ENCODE data around the gene SMPD4.
"Not testable (repeated sequence)": the region's sequence is repeated elsewhere in the genome, so short reads cannot be mapped to it uniquely, and the experiment has no call there.

SMPD4 gene, protein sequence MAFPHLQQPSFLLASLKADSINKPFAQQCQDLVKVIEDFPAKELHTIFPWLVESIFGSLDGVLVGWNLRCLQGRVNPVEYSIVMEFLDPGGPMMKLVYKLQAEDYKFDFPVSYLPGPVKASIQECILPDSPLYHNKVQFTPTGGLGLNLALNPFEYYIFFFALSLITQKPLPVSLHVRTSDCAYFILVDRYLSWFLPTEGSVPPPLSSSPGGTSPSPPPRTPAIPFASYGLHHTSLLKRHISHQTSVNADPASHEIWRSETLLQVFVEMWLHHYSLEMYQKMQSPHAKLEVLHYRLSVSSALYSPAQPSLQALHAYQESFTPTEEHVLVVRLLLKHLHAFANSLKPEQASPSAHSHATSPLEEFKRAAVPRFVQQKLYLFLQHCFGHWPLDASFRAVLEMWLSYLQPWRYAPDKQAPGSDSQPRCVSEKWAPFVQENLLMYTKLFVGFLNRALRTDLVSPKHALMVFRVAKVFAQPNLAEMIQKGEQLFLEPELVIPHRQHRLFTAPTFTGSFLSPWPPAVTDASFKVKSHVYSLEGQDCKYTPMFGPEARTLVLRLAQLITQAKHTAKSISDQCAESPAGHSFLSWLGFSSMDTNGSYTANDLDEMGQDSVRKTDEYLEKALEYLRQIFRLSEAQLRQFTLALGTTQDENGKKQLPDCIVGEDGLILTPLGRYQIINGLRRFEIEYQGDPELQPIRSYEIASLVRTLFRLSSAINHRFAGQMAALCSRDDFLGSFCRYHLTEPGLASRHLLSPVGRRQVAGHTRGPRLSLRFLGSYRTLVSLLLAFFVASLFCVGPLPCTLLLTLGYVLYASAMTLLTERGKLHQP

DNA sequence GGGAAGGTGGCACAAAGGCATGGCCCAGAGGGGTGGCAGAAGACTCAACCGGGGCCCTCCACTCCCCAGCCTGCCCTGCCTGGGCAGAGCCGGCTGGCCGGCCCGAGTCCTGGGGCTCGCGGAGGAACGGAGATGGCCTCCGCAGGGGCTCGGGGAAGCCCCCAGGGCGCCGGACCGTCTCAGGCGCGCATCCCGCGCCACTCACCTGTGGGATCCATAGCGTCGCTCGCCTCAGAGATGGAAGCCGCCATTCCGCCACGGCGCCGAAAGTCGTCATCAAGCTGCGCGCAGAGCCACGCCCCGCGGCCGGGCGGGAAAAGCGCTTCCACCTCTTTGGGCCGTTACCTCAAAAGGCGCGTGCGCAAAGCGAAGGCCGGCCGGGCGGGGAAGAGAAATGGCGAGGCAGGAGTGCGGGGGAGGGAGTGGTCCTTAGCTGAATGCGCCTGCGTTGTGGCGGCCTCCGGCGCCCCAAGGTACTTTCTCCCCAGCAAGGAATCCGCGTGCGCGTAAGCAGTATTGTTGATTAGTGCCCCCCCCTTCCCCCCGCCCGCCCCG is at the start of gene SMPD4:
Gene SMPD4 (minus strand): TSS at position 278 of the 555 bp plus-strand sequence. CDS start 5,010 bp downstream, outside the sequence.
- DNase-seq: peak; percentile 91

DNA sequence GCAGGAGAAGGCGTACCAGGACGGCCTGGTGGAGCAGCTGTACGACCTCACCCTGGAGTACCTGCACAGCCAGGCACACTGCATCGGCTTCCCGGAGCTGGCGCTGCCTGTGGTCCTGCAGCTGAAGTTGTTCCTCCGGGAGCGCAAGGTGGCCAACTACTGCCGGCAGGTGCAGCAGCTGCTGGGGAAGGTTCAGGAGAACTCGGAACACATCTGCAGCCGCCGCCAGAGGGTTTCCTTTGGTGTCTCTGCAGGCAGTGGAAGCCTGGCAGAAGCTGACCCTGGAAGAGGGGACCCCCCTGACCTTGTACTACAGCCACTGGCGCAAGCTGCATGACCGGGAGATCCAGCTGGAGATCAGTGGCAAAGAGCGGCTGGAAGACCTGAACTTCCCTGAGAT is 49.5 kb upstream of the SMPD4 start:
- not testable (repeated sequence) for DNase-seq

DNA sequence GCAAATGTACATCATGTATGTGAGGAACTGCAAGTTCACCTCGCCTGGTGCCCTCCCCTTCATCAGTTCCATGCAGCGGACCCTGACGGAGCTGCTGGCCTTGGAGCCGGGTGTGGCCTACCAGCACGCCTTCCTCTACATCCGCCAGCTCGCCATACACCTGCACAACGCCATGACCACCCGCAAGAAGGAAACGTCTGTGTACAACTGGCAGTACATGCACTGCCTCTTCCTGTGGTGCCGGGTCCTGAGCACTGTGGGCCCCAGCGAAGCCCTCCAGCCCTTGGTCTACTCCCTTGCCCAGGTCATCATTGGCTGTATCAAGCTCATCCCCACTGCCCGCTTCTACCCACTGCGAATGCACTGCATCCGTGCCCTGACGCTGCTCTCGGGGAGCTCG is 49.0 kb upstream of the SMPD4 start:
- not testable (repeated sequence) for DNase-seq

DNA sequence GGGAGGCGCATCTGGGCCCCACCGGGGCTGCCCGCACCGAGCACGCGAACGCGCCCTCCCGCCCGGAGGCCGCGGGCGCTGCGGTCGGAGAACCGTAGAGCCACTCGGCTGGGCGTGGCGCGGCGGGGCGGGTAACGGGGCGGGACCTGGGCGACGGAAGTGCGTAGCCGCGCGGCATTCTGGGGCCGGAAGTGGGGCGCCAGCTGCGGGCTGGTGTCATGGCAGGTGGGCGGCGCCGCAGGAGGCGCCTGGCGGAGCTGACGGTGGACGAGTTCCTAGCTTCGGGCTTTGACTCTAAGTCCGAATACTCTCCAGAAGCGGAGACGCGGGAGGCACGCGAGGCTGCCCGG is 47.7 kb upstream of the SMPD4 start:
- not testable (repeated sequence) for DNase-seq

DNA sequence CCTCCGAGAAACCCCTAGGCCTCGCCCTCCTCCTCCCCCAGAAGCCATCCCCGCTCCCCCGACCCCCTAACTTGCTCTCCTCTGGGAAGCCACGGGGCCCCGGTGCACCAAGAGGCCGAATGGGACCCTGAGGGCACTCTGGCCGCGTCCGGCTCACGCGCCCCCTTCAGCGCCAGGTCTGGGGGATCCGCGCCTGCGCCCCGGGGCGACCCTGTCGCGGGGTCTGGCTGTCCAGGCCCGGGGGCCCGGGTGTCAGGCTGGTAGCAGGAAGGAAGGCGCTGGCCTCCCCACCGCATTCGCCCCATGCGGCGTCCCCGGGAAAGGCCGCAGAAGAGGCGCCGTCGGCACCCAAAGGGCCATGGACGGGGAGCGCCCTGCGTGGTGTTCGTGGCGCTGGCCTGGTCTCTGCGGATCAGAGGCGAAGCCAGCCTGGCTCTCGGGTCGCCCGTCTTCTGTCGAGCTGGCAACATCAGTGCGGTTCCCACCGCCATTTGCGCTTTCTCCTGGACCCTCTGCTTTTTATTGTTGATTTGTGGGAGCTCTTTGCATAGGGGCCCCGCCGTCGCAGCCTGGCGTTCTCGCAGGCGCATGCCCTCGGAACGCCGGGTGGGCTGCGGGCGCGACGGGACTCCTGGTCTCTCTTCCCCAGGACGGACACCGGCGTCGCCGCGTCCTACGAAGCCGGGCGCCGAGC is 47.2 kb upstream of the SMPD4 start:
- DNase-seq: not testable (repeated sequence)

DNA sequence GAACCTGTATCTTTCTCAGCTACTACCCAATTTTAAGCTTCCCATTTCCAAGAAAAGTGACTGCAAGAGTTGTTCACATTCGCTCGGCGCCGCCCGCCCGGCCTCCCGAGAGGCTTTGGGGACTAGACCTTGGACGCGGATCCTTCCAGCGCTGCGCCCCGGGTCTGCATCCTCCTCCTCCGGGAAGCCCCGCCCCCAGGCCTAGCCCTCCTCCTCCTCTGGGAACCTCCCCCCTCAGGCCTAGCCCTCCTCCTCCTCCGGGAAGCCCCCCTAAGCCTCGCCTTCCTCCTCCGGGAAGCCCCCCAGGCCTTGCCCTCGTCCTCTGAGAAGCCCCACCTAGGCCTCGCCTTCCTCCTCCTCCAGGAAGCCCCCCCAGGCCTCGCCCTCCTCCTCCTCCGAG is 46.6 kb upstream of the SMPD4 start:
- not testable (repeated sequence) for DNase-seq

DNA sequence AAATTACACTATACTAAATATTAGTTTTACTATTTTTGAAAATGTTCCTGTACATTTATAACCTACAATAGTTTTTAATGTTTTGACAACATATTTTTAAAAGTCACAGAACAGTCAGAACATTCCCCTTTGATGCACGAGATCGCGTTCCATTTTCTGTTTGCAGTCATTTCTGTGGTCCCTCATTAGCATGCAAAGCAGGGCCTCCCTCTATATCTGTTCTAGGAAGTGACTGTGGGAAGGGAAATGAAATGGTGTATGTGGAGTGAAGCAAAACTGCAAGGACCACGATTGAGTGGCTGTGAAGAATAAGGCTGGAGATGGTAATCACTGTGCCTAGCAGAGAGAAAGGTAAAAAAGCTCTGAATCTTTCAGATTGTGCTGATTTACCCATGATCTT is 41.1 kb upstream of the SMPD4 start:
- DNase-seq: not testable (repeated sequence)

DNA sequence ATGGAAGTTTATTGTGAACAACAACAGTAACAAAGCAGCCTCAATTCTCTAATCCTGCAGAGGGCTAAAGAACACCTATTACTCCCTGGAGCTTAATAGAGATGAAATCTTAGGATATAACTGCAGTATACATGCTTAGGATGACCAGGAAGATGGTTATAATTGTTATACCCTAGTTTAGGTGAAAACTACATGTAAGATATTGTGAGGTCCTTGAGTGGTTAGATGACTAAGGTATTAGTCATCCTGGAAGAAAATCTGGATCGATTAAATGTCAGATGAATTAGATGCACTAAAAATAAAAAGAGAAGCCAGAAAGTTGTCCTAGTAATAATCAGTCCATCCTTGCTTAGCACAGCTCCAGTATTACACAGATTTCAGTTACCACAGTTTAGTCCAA is 39.1 kb upstream of the SMPD4 start:
- not testable (repeated sequence) for DNase-seq

DNA sequence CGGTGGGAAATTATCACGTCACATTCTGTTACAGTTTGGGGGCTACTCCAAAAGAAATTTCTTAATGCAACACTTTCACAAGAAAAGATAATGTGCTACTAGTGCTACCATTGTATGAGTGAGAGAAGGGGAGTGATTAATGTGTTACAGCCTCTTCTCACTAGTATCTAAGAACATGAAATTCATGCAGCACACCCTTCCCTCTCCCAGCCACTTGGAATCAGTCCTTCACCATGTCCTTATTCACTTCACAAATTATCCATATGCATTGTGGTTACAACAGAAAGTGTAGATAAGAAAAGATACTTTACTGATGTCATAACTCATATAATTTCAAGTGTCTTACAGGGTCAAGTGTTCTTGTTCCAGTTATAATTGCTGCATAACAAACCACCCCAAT is 37.7 kb upstream of the SMPD4 start:
- DNase-seq: not testable (repeated sequence)

DNA sequence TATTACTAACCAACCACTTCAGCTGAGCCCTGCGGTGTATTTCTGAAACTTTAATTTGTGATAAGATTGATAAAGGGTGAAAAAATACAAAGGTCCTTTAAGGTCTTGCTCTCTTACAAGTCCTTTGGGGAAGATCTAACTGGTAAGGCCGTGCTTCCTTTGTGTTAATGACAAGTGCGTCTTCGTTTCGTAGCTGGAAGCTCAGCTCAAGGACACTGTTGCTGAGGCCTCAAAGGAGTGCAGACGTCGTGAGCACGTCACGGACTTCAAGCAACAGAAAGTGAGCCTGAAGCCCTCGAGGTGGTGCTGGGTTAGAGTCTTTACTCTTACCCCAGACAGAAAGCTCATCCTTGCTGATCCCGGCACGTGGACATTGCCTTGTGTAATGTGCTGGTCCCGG is 25.6 kb upstream of the SMPD4 start:
- DNase-seq: not testable (repeated sequence)

DNA sequence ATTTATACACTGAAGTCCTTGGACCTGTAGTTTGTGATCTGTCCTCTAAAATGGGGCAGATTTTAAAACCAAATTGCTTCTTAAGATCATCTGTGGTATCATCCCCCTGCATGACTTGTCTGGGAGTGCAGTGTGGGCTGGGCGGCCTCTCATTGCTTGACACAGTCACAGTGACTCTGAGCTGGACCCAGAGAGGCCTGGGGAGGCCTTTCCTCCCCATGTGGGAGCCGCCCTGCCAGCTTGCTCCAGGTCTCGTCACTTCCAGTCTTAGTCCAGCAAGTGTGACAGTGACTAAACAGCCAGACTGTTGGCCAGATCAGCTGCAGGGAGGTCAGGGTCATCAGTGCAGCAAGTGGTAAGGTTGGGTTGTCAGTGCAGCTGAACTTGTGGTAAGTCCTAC is 21.7 kb upstream of the SMPD4 start:
- not testable (repeated sequence) for DNase-seq

DNA sequence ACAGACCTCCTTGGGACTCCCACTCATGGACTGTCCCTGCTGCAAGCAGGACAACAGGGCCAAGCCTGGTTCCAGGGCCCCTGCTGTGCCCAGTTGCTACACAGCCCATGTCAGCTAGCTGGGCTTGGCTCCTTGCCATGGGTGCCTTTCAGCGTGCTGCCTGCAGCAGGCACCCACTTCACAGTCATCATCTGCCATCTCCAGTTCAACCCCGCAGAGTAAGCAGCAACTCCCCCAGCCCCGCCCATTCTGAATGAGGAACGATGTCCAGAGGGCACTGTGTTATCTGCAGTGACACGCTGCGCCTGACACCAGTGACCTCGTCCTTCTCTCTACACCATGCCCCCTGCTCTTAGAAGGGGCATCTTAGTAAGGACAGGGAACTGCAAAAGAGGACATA is 21.1 kb upstream of the SMPD4 start:
- not testable (repeated sequence) for DNase-seq

DNA sequence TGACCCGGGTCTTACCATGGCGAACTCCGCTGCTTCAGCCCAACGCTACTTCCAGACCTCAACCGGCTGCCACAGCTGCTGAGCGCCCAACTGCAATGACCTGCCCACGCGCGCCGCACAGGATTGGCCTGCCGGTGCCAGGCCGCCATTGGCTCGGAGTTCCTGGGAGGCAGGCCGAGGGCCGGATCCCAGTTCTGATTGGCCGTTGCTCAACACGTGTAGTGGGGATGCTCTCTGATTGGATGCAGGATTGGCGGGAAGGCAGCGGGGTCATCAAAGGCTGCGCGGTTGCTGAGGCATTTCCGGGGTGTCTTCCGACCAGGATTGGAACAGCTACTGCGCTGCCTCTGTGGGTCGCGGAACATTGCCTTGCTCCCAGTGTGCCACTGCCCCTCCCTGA is 16.9 kb upstream of the SMPD4 start, which contains the start of gene TUBA3E:
Gene TUBA3E (minus strand): TSS at position 97 of the 400 bp plus-strand sequence. CDS start 79 bp downstream, at position 18.
- DNase-seq: no peak

DNA sequence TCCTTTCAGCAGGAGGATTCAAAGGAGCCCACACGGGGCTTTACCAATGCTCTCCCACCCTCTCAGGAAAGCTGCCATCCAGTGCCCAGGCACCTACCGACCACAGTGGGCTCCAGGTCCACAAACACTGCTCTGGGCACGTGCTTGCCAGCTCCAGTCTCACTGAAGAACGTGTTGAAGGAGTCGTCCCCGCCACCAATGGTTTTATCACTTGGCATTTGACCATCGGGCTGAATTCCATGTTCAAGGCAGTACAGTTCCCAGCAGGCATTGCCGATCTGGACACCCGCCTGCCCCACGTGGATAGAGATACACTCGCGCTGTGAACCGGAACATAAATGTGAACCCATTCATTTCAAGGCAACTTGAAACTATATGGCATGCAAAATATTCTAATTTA is 14.7 kb upstream of the SMPD4 start:
- DNase-seq: not testable (repeated sequence)

DNA sequence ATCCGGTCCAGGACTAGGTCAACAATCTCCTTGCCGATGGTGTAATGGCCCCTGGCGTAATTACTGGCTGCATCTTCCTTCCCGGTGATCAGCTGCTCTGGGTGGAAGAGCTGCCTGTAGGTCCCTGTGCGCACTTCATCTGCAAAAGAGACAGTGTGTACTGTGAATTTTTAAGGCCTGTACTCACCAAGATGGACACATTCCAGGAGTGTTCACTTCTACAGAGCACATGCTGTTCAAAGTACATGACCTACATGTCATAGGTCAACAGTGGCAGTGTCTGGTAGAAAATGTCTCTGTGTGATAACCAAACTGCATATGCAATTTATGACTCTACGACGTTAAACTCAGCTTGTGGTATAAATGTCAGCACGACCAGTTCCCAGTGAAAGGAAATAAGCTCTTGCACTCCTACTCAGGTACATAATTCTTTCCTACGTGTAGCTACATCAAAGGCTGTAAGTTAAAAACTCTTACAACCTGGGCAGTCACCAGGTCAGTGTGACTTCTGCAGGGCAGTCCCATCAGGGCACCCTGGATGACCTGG is 13.8 kb upstream of the SMPD4 start:
- not testable (repeated sequence) for DNase-seq

DNA sequence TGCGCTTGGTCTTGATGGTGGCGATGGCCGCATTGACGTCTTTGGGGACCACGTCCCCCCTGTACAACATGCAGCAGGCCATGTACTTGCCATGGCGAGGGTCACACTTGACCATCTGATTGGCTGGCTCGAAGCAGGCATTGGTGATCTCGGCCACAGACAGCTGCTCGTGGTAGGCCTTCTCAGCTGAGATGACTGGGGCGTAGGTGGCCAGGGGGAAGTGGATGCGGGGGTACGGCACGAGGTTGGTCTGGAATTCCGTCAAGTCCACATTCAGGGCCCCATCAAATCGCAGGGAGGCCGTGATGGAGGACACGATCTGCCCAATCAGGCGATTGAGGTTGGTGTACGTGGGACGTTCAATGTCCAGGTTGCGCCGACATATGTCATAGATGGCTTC is 12.4 kb upstream of the SMPD4 start:
- DNase-seq: not testable (repeated sequence)

DNA sequence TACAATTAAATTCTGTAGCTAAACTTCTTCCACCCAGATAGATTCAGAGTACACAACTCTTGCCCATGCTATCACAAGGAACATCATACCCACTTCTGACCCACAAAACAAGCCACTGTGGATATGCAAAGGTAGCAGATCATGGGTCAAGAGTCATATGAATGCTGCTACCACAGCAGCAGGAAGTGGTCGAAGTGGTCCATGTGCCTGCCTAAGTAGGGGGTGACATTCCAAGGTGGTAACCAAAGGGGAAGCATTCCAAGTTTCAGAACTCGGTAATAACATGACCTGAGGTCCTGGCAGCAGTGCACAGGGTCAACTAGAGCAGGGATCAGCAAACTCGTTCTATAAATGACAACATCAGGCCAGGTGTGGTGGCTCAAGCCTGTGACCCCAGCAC is 11.0 kb upstream of the SMPD4 start:
- not testable (repeated sequence) for DNase-seq

DNA sequence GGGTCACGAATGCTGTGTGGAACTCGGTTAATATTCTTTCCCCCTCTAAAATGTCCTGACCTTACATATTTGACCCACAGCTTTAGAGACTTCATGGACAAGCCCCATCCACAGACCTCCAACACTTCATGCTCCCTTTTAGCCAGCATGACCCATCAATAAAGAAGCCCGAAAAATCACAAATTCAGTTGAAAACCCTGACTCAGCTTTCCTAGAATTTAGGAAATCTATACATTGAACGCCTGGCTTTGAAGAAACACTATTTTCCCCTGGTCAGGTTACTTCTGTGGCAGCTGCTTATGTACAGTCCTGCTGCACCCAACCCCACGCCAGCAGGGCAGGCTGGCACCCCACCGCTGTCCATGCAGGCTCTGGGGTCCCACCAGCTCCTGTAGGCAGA is 9.9 kb upstream of the SMPD4 start:
- not testable (repeated sequence) for DNase-seq

DNA sequence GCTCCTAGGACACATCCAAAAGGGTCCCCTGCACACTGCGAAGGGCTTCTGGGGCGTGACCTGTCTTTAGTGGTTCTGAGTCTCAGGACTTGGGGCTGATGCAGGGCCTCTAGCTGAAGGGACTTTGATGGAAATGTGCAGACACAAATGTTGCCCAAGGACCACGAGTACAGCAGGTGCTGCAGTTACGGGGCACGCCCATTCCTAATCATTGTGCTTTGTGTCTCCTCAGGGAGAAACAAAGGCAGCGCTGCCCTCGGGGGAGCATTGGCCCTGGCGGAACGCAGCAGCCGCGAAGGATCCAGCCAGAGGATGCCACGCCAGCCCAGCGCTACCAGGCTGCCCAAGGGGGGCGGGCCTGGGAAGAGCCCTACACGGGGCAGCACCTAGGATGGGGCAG is 8.8 kb upstream of the SMPD4 start:
- DNase-seq: no peak

DNA sequence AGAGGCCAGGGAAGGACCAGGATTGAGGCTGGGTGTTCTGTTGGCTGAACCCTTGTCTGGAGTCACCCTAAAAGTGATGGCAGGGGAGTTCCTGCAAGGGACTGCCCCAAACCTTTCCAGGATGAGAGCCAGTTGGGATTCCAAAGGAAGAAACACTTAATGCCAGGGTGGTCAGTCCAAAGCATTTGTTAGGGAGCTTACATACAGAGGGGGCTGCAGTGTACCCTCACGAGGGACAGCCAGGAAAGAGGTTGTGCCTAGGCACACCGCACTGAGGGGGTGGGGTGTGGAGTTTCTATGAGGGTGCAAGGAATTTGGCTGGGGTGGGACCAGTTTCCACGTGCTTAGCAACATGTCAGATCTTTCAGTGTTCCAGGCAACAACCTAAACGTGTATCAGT is 7.6 kb upstream of the SMPD4 start:
- DNase-seq: not testable (repeated sequence)

DNA sequence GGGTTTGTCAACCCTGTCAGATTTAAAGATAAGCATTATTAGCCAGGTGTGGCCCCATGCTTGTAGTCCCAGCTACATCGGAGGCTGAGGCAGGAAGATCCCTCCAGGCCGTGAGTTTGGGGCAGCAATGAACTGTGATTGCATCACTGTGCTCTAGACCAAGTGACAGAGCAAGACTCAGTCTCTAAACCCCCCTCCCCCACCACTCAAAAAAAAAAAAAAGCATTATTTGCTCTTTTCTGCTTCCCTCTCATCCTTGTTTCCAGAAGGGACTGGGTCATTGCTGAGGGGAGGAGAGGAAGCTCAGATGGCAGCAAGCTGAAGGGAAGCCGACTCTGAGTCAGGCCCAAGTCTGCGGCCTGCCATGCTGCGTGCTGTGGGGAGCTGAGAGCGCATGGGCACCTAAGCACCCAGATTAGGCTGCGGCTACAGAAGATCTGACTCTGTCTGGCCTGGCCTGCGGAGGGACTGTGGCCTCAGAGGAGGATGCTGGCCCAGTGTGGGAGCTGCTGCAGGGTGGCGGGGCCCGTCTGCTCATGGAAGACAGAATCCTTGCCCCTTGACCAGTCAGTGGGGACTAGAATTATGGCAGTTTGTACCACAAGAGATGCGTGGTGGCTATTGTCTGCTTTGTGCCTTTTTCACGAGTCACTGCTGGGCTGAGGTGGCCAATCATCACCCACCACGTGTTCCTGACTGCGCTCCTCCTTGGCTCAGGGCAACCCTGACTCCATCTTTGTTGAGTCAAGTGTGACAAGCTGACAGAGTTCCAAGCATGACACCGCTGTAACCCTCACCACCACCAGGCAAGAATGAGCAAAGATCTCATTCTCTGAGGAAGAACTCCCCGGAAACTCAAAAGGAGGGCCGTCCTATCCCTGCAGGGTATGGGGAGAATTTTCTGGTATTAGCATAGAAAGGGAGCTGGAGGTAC is 6.7 kb upstream of the SMPD4 start:
- not testable (repeated sequence) for DNase-seq
